HK-2 (cell line): Measurements from ENCODE around the gene NLE1.
A peak's percentile ranks its signal among the peaks of the same experiment; 100 is the strongest.
"Not testable (repeated sequence)": the region's sequence is repeated elsewhere in the genome, so short reads cannot be mapped to it uniquely, and the experiment has no call there.

Source experiments
- DNase-seq: peaks from one replicate; pipeline ENCODE4 v3.0.0-alpha.2; 2018; ENCODE audit not compliant: unreplicated experiment

The NLE1 gene

GRCh38 chr17:35141681-35142466 lies at the start of gene NLE1:
NLE1 (minus strand) TSS chr17:35142303; CDS start chr17:35142275, 28 bp downstream.
- peak; percentile 87 for DNase-seq

DNA sequence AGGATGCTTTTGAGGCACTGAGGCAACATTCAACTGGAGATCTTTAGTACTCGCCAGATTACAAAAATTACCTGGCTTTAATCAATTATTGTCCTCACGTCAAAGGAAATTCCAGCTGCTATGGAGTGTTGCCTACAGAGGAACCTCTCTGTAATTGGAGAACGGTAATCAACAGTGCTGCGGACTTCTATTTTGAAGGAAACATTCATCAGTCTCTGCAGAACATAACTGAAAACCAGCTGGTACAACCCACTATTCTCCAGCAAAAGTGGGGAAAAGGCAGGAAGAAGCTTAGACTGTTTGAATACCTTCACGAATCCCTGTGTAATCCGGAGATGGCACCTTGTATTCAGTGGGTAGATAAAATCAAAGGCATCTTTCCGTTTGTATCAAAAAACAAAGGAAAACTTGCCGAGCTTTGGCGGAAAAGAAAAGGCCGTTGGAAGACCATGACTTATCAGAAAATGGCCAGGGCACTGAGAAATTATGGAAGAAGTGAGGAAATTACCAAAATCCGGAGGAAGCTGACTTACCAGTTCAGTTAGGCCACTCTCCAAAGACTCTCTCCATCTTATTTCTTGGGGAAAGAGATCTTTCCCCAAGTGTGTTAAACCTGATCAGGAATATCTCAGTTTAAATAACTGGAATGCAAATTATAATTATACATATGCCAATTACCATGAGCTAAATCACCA lies 49.0 kb upstream of the NLE1 start:
- DNase-seq, result no peak

GRCh38 chr17:35189291-35189690 lies 47.2 kb upstream of the NLE1 start:
- DNase-seq, result no peak

DNA sequence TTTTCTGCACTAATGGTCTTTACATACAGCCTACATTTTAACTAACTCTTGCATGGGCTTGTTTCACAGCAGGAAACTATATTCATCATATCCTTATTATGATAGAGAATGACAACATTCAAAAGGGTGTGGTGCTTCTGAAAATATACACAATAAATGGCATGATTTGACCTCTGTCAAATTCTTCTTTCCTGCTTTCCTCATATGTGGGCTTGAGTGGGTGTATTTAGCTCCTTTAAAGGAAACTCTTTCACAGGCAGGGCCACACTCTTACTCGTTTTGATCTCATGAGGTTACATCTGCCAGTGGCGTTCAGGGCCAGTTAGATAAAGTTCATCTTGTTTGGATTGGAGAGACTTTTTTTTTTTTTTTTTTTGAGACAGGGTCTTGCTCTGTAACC lies 46.0 kb upstream of the NLE1 start:
- no peak for DNase-seq

DNA sequence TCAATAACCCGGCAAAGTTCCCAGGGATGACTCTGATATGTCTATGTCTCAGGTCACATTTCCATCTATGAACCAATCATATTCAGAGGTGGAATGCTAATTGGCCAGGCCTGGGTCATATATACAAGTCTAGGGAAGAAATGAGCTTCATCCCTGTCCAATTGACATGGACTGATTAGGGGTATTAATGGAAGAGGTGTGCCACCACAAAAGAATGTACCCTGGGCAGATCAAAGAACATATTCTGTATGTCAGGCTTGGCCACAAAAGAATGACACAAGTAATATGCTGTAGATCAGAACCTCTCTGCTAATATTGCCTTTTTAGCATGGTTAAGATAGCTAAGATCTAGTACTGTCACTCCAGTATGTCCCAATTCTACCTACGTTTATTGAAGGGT lies 45.4 kb upstream of the NLE1 start:
- DNase-seq, result no peak

DNA sequence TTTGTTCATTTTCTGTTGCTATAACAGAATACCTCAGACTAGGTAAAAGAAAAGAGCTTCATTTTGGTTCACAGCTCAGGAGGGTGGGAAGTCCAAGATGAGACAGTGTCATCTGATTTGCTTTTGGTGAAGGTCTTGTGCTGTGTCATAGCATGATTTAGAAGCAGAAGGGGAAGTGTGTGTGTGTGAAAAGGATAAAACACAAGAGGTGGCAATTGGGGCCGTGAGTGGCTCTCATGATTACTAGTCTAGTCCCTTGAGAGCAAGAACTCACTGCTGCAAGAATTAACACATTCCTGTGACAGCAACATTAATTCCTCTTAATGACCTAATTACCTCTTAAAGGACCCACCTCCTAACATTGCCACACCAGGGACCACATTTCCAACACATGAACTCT lies 43.7 kb upstream of the NLE1 start:
- no peak for DNase-seq

- no peak for DNase-seq
These were observed 42.2 kb upstream of the NLE1 start for GRCh38 chr17:35184274-35184673.

DNA sequence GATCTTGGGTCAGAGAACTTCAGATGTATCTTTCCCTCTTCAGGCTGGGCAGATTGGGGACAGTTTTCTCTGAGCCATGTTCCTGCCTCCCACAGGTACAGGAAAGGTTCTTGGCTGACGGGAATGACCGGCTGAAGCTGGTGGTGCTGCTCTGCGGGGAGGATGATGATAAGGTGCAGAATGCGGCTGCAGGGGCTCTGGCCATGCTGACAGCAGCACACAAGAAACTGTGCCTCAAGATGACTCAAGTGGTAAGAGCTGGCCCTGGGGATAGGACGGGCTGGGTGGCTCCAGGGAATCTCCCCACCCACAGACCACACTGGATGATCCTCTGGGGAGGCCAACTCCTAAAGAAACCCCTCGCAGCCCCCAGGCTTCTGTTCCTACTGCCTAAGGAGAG lies 41.2 kb upstream of the NLE1 start:
- DNase-seq, result no peak

- DNase-seq, result not testable (repeated sequence)
These were observed 37.3 kb upstream of the NLE1 start for GRCh38 chr17:35179379-35179778.

DNA sequence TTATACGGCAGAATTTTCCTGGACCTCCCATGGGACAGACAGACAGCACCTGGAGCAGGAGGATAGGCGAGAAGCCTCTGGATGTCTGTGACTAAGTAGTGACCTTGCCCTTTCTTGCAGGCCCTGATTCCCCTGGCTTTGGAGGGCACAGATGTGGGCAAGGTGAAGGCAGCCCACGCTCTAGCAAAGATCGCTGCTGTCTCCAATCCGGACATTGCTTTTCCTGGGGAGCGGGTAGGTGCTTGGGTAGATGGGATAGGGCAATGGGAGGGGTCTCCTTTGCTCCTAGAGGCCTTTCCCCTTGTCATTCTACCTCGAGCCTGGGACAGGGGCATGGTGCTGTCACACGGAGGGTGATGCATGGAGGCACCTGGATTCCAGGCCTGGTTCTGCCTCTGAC lies 34.8 kb upstream of the NLE1 start:
- DNase-seq, result no peak

GRCh38 chr17:35175638-35176415 lies 33.7 kb upstream of the NLE1 start:
- no peak for DNase-seq

DNA sequence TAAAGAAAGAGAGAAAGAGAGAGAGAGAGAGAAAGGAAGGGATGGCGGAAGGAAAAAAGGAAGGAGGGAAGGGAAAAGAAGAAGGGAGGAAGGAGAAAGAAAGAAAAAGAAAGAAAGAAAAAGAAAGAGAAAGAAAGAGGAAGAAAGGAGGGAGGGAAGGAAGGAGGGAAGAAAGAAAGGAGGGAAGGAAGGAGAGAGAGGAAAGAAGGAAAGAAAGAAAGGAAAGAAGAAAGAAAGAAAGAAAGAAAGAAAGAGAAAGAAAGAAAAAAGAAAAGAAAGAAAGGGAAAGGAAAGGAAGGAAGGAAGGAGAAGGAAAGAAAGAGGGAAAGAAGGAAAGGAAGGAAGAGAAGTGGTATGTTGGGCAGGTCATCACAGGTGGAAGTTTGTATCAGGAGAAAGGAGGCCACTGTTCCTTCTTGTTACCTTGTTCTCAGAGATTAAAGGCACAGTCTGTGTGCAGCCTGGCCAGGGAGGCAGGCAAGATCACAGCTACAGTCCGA lies 32.8 kb upstream of the NLE1 start:
- no peak for DNase-seq

- not testable (repeated sequence) for DNase-seq
These were observed 30.2 kb upstream of the NLE1 start for GRCh38 chr17:35172321-35172720.

DNA sequence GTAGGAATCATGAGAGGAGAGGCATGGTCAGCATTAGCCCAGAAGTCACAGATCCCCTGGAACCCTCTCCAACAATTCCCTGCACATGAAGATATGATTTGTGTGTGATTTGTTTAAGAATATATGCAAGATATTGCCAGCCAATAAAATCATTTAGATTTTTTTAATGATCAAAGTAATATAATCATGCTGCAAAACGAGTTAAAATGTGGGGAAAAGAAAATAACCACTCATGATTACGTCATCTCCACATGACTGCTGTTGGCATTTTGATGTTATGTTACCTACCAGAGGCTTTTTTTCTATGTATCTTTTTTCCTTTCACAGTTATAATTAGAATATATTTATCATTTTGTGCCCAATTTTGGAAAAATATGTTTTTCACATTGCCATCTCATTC lies 29.7 kb upstream of the NLE1 start:
- no peak for DNase-seq

DNA sequence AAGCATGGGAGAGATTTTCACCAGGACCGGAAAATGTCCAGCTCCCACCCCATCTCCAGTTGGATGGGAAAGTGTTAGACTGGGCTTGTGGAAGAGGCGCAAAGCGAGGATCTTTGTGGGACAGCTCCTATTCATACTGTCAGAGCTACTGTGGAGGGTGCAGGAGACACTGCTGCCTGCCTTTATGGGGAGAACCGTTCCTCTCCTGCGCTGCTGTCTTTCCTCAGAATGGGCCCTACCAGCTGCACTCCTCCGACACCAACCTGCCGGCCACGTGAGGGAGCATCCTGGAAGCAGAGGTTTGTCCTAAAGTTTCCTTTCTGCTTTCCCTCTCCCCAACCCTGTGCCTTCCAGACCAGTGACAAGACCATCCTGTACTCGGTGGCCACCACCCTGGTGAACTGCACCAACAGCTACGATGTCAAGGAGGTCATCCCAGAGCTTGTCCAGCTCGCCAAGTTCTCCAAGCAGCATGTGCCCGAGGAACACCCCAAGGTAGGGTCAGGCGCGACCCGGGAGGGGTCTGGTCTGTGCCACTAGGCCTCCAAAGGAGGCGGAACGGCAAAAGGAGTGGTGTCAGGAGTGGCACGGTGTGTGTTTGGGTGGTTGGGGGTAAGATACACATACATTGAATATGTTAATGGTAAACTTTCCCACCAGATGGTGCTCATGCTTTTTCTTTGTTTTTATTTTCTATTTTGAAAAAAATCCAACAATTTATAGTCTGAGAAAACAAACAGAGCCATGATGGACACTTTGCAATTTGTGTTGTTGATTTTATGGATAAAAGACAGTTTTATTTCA lies 29.1 kb upstream of the NLE1 start:
- DNase-seq, result no peak

- no peak for DNase-seq
These were observed 27.8 kb upstream of the NLE1 start for GRCh38 chr17:35169835-35170363.

DNA sequence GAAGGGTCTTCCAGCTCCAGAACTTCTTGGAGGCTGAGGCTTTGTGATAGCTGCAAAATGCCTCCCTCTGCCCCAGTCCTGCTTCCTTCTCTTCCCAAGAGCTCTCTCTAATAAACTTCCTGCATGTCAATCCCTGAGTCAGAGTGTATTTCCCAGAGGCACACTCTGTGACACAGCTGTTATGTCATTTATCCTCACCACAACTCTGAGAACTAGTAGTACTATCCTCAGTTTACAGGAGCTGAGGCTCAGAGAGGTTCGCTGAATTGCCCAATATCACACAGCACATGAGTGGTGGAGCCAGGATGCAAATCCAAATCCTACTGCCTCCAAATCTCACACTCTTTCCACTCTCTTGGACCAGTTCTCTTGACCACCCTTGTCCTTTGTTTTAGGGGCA lies 25.6 kb upstream of the NLE1 start:
- no peak for DNase-seq

DNA sequence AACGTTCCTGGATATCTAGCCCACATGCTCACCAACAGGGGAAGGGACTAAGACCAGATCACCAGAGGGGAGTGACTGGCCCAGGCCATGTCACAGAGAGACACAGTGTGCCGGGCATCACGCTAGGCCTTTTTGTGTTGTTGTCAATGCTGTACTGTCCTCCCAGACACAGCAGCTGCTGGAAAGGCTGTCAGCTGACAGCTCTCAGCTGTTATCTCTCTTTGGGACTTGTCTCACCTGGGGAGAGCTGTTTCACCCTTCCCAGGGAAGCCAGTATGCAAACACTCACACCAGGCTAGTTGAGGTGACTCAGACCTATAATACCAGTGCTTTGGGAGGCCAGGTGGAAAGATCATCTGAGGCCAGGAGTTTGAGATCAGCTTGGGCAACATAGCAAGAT lies 24.9 kb upstream of the NLE1 start:
- DNase-seq, result no peak

- DNase-seq, result no peak
These were observed 24.4 kb upstream of the NLE1 start for GRCh38 chr17:35166526-35166925.

- DNase-seq, result peak; percentile 14
These were observed 22.6 kb upstream of the NLE1 start for GRCh38 chr17:35164716-35165115.

DNA sequence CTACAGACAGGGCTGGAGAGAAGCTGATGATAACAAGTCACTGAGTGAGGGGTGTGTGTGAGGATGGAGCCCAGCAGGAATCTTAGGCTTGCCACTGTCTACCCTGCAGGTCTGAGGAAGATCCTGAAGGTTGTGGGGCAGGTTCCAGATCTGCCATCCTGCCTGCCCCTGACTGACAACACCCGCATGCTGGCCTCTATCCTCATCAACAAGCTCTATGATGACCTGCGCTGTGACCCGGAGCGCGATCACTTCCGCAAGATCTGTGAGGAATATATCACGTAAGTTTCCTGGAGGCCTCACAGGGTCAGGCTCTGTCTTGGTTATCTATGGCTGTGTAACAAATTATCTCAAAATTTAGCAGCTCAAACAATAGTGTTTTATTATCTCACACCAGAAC lies 21.8 kb upstream of the NLE1 start:
- DNase-seq, result no peak
